K562 (cell line): ENCODE measurements around the gene PAFAH1B1. TPM values are rescaled to one million over a fixed set of nuclear protein-coding genes. Genes with fewer than 3 reads are reported as not detected.

Source experiments
- BMI1 ChIP-seq: fragments of 150-350 bp; IDR thresholded peaks from 2 replicates; pipeline ENCODE4 v1.6.1; 2014; ENCODE audit warnings: low read length
- BRCA1 ChIP-seq, 2 experiments: fragments of 450-650 bp in 1 of 2; sonication (generic) in 1 of 2; formaldehyde crosslinking in 1 of 2; IDR thresholded peaks; 2 replicates each; pipeline versions ENCODE4 v1.5.0 to v1.6.1; 2017 to 2020; ENCODE audit warnings: mild to moderate bottlenecking in 1 of 2, missing genetic modification reagents in 1 of 2
- CXXC5 ChIP-seq: fragments of 250-450 bp; sonication (Bioruptor Pico); IDR thresholded peaks from 2 replicates; pipeline ENCODE4 v1.8.0; 2022; ENCODE audit warnings: inconsistent platforms, mild to moderate bottlenecking, moderate library complexity
- FOXK1 ChIP-seq: sonication (generic); formaldehyde crosslinking; IDR thresholded peaks from 2 replicates; pipeline ENCODE4 v1.8.0; 2022; ENCODE audit warnings: missing genetic modification reagents, mild to moderate bottlenecking, borderline replicate concordance
- HNRNPUL1 ChIP-seq: fragments of 200-400 bp; formaldehyde crosslinking; IDR thresholded peaks from 2 replicates; pipeline ENCODE4 v1.6.1; 2017; ENCODE audit warnings: low read length
- HOXB6 ChIP-seq: fragments of 250-450 bp; sonication (Bioruptor Pico); IDR thresholded peaks from 2 replicates; pipeline ENCODE4 v1.5.1; 2022; ENCODE audit warnings: mild to moderate bottlenecking, borderline replicate concordance
- KLF10 ChIP-seq: fragments of 250-450 bp; sonication (Bioruptor Pico); IDR thresholded peaks from 2 replicates; pipeline ENCODE4 v1.6.1; 2021; ENCODE audit warnings: matching md5 sums
- MXI1 ChIP-seq: IDR thresholded peaks from 2 replicates; pipeline ENCODE4 v1.6.1; 2011; ENCODE audit warnings: low read depth, mild to moderate bottlenecking, improper control_type of control experiment, low read length
- PTTG1 ChIP-seq: fragments of 450-650 bp; IDR thresholded peaks from 2 replicates; pipeline ENCODE4 v1.6.1; 2016; ENCODE audit warnings: low read depth, mild to moderate bottlenecking, missing genetic modification characterization, missing compliant biosample characterization
- TCF7 ChIP-seq: sonication (generic); IDR thresholded peaks from 2 replicates; pipeline ENCODE4 v1.6.1; 2016; ENCODE audit warnings: antibody characterized with exemption, borderline replicate concordance
- TEAD2 ChIP-seq: fragments of 450-650 bp; IDR thresholded peaks from 2 replicates; pipeline ENCODE4 v1.6.1; 2016; ENCODE audit warnings: missing genetic modification characterization, control low read depth, missing compliant biosample characterization
- XRCC4 ChIP-seq: IDR thresholded peaks from one replicate; pipeline ENCODE4 v1.6.1; 2011; ENCODE audit not compliant: insufficient read depth, insufficient read length; ENCODE audit errors: extremely low read depth
- ZBTB12 ChIP-seq: fragments of 250-450 bp; sonication (Bioruptor Pico); IDR thresholded peaks from 2 replicates; pipeline ENCODE4 v1.4.0; 2020
- ZC3H4 ChIP-seq: sonication (generic); formaldehyde crosslinking; IDR thresholded peaks from 2 replicates; pipeline ENCODE4 v1.9.0; 2021; ENCODE audit warnings: missing genetic modification reagents, borderline replicate concordance
- ZNF175 ChIP-seq: fragments of 200-800 bp; sonication (Bioruptor generic); IDR thresholded peaks from 2 replicates; pipeline ENCODE4 v1.6.1; 2016; ENCODE audit warnings: low read depth, mild to moderate bottlenecking, missing genetic modification characterization, missing compliant biosample characterization
- ZNF239 ChIP-seq: fragments of 250-450 bp; sonication (Bioruptor Pico); IDR thresholded peaks from 2 replicates; pipeline ENCODE4 v1.4.0; 2020; ENCODE audit warnings: mild to moderate bottlenecking
- ZNF384 ChIP-seq: IDR thresholded peaks from 2 replicates; pipeline ENCODE4 v1.6.1; 2012; ENCODE audit warnings: low read depth, low read length, improper control_type of control experiment
- polyA plus RNA-seq, 8 experiments: library from polyadenylated mRNA; depleted of rRNA in 4 of 8; stranded (reverse) in 5 of 8; unstranded in 3 of 8; fragments of >200 nt; fragmentation: Nextera tagmentation in 2 of 8; fragmentation: Illumina TruSeq in 1 of 8; extraction: Ambion mirVana in 2 of 8; extraction: Trizol in 1 of 8; gene quantifications; 2 replicates each; pipeline versions ENCODE4 v1.2.1 to v1.2.3, GENCODE V29; 2011 to 2014; ENCODE audit warnings: inconsistent platforms in 1 of 8, missing spikeins in 1 of 8
- total RNA-seq, 7 experiments: library from RNA; depleted of rRNA in 6 of 7; stranded (reverse); fragments of >200 nt in 6 of 7; fragmentation: Illumina TruSeq in 2 of 7; extraction: Trizol in 2 of 7; gene quantifications; 2 replicates each; pipeline versions ENCODE4 v1.2.1 to v1.2.3, GENCODE V29; 2011 to 2021; ENCODE audit warnings: low replicate concordance in 1 of 7
- TF ChIP-seq, protein P1 (sequence below): fragments of 450-650 bp; formaldehyde crosslinking; IDR thresholded peaks from 2 replicates; pipeline ENCODE4 v1.4.0; 2020; ENCODE audit warnings: mild to moderate bottlenecking, mixed read lengths
- TF ChIP-seq, protein P2 (sequence below), 2 experiments: fragments of 250-450 bp in 1 of 2; fragments of 450-650 bp in 1 of 2; sonication (Bioruptor Pico) in 1 of 2; IDR thresholded peaks; 2 replicates each; pipeline versions ENCODE4 v1.6.1 to v1.8.0; 2016 to 2021; ENCODE audit warnings: mild to moderate bottlenecking in 2 of 2, moderate library complexity in 2 of 2, missing compliant biosample characterization in 1 of 2, missing genetic modification characterization in 1 of 2
- TF ChIP-seq, protein P3 (sequence below): fragments of 250-450 bp; sonication (Bioruptor Pico); IDR thresholded peaks from 2 replicates; pipeline ENCODE4 v1.8.0; 2022; ENCODE audit warnings: inconsistent platforms
- TF ChIP-seq, protein P4 (sequence below): sonication (generic); formaldehyde crosslinking; IDR thresholded peaks from 2 replicates; pipeline ENCODE4 v1.8.1; 2023; ENCODE audit warnings: mild to moderate bottlenecking, missing genetic modification reagents

PAFAH1B1 gene
- total and polyA plus RNA-seq, 9 of the 15 experiments (the other 6 are each of a cell fraction or from before 2014, with no cell fraction given) = 23.3 to 66.4 (median 40.2) TPM

DNA sequence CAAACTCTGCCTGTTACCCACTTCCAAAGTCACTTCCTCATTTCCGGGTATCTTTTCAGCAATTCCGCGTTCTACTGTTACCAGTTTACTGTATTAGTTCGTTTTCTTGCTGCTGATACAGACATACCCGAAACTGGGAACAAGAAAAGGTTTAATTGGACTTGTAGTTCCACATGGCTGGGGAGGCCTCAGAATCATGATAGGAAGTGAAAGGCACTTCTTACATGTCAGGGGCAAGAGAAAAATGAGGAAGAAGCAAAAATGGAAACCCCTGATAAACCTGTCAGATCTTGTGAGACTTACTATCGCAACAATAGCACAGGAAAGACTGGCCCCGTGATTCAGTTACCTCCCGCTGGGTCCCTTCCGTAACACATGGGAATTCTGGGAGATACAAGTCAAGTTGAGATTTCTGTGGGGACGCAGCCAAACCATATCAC, 30.9 kb downstream of the PAFAH1B1 start (continued):
- TF ChIP-seq, protein P1, sequence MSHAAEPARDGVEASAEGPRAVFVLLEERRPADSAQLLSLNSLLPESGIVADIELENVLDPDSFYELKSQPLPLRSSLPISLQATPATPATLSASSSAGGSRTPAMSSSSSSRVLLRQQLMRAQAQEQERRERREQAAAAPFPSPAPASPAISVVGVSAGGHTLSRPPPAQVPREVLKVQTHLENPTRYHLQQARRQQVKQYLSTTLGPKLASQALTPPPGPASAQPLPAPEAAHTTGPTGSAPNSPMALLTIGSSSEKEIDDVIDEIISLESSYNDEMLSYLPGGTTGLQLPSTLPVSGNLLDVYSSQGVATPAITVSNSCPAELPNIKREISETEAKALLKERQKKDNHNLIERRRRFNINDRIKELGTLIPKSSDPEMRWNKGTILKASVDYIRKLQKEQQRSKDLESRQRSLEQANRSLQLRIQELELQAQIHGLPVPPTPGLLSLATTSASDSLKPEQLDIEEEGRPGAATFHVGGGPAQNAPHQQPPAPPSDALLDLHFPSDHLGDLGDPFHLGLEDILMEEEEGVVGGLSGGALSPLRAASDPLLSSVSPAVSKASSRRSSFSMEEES (CRISPR knock-in tag) = peak; percentile 39
- TF ChIP-seq, protein P2, sequence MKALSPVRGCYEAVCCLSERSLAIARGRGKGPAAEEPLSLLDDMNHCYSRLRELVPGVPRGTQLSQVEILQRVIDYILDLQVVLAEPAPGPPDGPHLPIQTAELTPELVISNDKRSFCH (CRISPR knock-in tag; IDR thresholded peaks at IDR 0.05) = no peak
- TF ChIP-seq, protein P2 (tag; IDR thresholded peaks at IDR 0.05) = no peak
- no peak for TF ChIP-seq ZNF175 (CRISPR knock-in tag)
- no peak for TF ChIP-seq ZNF384
- TF ChIP-seq ZBTB12 (CRISPR knock-in tag) = no peak
- TF ChIP-seq MXI1 = no peak
- TF ChIP-seq, protein P3, sequence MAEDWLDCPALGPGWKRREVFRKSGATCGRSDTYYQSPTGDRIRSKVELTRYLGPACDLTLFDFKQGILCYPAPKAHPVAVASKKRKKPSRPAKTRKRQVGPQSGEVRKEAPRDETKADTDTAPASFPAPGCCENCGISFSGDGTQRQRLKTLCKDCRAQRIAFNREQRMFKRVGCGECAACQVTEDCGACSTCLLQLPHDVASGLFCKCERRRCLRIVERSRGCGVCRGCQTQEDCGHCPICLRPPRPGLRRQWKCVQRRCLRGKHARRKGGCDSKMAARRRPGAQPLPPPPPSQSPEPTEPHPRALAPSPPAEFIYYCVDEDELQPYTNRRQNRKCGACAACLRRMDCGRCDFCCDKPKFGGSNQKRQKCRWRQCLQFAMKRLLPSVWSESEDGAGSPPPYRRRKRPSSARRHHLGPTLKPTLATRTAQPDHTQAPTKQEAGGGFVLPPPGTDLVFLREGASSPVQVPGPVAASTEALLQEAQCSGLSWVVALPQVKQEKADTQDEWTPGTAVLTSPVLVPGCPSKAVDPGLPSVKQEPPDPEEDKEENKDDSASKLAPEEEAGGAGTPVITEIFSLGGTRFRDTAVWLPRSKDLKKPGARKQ (CRISPR knock-in tag) = no peak
- TF ChIP-seq HNRNPUL1 = no peak
- TF ChIP-seq KLF10 = no peak
- TF ChIP-seq HOXB6 (CRISPR knock-in tag) = no peak
- no peak for TF ChIP-seq PTTG1 (tag)
- no peak for TF ChIP-seq BRCA1 (IDR thresholded peaks at IDR 0.05)
- no peak for TF ChIP-seq BRCA1 (CRISPR knock-in tag; IDR thresholded peaks at IDR 0.05)
- TF ChIP-seq TCF7 = no peak
- TF ChIP-seq BMI1 = no peak
- TF ChIP-seq CXXC5 (CRISPR knock-in tag) = peak; percentile 62
- no peak for TF ChIP-seq XRCC4
- TF ChIP-seq ZC3H4 (CRISPR knock-in tag) = no peak
- TF ChIP-seq, protein P4, sequence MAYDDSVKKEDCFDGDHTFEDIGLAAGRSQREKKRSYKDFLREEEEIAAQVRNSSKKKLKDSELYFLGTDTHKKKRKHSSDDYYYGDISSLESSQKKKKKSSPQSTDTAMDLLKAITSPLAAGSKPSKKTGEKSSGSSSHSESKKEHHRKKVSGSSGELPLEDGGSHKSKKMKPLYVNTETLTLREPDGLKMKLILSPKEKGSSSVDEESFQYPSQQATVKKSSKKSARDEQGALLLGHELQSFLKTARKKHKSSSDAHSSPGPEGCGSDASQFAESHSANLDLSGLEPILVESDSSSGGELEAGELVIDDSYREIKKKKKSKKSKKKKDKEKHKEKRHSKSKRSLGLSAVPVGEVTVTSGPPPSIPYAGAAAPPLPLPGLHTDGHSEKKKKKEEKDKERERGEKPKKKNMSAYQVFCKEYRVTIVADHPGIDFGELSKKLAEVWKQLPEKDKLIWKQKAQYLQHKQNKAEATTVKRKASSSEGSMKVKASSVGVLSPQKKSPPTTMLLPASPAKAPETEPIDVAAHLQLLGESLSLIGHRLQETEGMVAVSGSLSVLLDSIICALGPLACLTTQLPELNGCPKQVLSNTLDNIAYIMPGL (CRISPR knock-in tag) = no peak
- TF ChIP-seq ZNF239 (CRISPR knock-in tag) = no peak
- TF ChIP-seq TEAD2 (tag) = no peak
- no peak for TF ChIP-seq FOXK1 (CRISPR knock-in tag)
